Activated B cell treated with CpG ODN at 0.5 μM for 24 hours (primary cell): ENCODE results near the gene CNGB1. TPM values are rescaled to one million over a fixed set of nuclear protein-coding genes. Genes with fewer than 3 reads are reported as not detected.
"Not testable (repeated sequence)": the region's sequence is repeated elsewhere in the genome, so short reads cannot be mapped to it uniquely, and the experiment has no call there.

Source experiments
- ATAC-seq: fragments of 200-7000 bp; cut with Tn5 transposase; one replicate; pipeline ENCODE4 v1.10.0; 2021; ENCODE audit warnings: low read depth, mild to moderate bottlenecking, moderate library complexity
- CTCF ChIA-PET: fragments of 350-600 bp; sonication (Branson Sonifier 250); formaldehyde crosslinking; loops from one replicate; lab custom pipeline; 2021; ENCODE audit warnings: antibody characterized with exemption; lab: Charles Lee
- POLR2A ChIA-PET: fragments of 350-600 bp; sonication (Branson Sonifier 250); formaldehyde crosslinking; loops from one replicate; lab custom pipeline; 2021; ENCODE audit warnings: antibody characterized with exemption; lab: Charles Lee
- DNase-seq: peaks from one replicate; pipeline ENCODE4 v3.0.0; 2022
- H3K27ac Mint-ChIP-seq: one replicate; pipeline ENCODE4 v1.8.0; 2020; ENCODE audit warnings: mixed read lengths
- H3K27me3 Mint-ChIP-seq: one replicate; pipeline ENCODE4 v1.8.0; 2021; ENCODE audit warnings: mixed read lengths
- H3K36me3 Mint-ChIP-seq: one replicate; pipeline ENCODE4 v1.8.0; 2021; ENCODE audit warnings: low read depth, mixed read lengths
- H3K4me1 Mint-ChIP-seq: one replicate; pipeline ENCODE4 v1.8.0; 2021; ENCODE audit warnings: mixed read lengths
- H3K4me3 Mint-ChIP-seq: one replicate; pipeline ENCODE4 v1.8.0; 2020; ENCODE audit warnings: mild to moderate bottlenecking, mixed read lengths
- H3K9me3 Mint-ChIP-seq: one replicate; pipeline ENCODE4 v1.8.0; 2020; ENCODE audit warnings: mixed read lengths
- CTCF ChIP-seq: fragments of 200-600 bp; IDR thresholded peaks from one replicate; pipeline ENCODE4 v1.8.0; 2022; ENCODE audit warnings: antibody characterized with exemption, mild to moderate bottlenecking
- intact Hi-C: fragments of 100-400 bp; cut with micrococcal nuclease; formaldehyde crosslinking; loops from one replicate; pipeline ENCODE4 v1.15.1; 2024
- total RNA-seq: library from RNA; stranded (reverse); gene quantifications from 2 replicates; pipeline ENCODE4 v1.2.3, GENCODE V29; 2022

Gene CNGB1
- total RNA-seq, 1 donor from 2014 or later, result not detected

- CTCF ChIA-PET, result no interaction called here
- intact Hi-C loops, result no loop called here
- TF ChIP-seq CTCF, result no peak
- Mint-ChIP-seq H3K4me1 (no peaks in the 10 kb centered on the region), H3K27me3 (peaks cover 3% of the 10 kb centered on the region), H3K36me3 (no peaks in the 10 kb centered on the region), H3K27ac (no peak overlapping the region), H3K9me3 (peaks cover 5% of the 10 kb centered on the region), H3K4me3 (no peak overlapping the region)
- no peak for ATAC-seq
- DNase-seq, result no peak
- POLR2A ChIA-PET, result interaction anchor here (0.6 kb wide), 1 partner anchor 373 kb away, joined by 6 read pairs; no protein-coding TSS in a partner anchor
Observed at GRCh38 chr16:57946181-57946801, 24.6 kb downstream of the CNGB1 start.

- CTCF ChIA-PET, result no interaction called here
- Mint-ChIP-seq H3K27me3 (peaks cover 1% of the 10 kb centered on the region), H3K4me3 (no peak overlapping the region), H3K4me1 (no peaks in the 10 kb centered on the region), H3K27ac (no peak overlapping the region), H3K36me3 (no peaks in the 10 kb centered on the region), H3K9me3 (peaks cover 5% of the 10 kb centered on the region)
- intact Hi-C loops, result no loop called here
- no peak for DNase-seq
- POLR2A ChIA-PET, result no interaction called here
- ATAC-seq, result no peak
- no peak for TF ChIP-seq CTCF
Observed at GRCh38 chr16:57945740-57946138, 25.2 kb downstream of the CNGB1 start.

- TF ChIP-seq CTCF, result no peak
- no peak overlapping the region for H3K4me3 Mint-ChIP-seq
- H3K9me3 Mint-ChIP-seq, result peaks cover 5% of the 10 kb centered on the region
- no peaks in the 10 kb centered on the region for H3K27me3 Mint-ChIP-seq
- no peak for DNase-seq
- POLR2A ChIA-PET, result no interaction called here
- no peak overlapping the region for H3K27ac Mint-ChIP-seq
- ATAC-seq, result no peak
- intact Hi-C loops, result no loop called here
- no peaks in the 10 kb centered on the region for H3K36me3 Mint-ChIP-seq
- no peaks in the 10 kb centered on the region for H3K4me1 Mint-ChIP-seq
- CTCF ChIA-PET, result no interaction called here
Observed at GRCh38 chr16:57944970-57945739, 25.8 kb downstream of the CNGB1 start.

GRCh38 chr16:57943381-57943780, 27.5 kb downstream of the CNGB1 start:
- H3K27me3 Mint-ChIP-seq, H3K27ac Mint-ChIP-seq, H3K4me1 Mint-ChIP-seq, CTCF ChIA-PET, POLR2A ChIA-PET, H3K9me3 Mint-ChIP-seq, H3K36me3 Mint-ChIP-seq, intact Hi-C loops, DNase-seq, ATAC-seq, H3K4me3 Mint-ChIP-seq: not testable (repeated sequence)

GRCh38 chr16:57941901-57942300, 29.0 kb downstream of the CNGB1 start:
- CTCF ChIA-PET, H3K9me3 Mint-ChIP-seq: not testable (repeated sequence)

GRCh38 chr16:57941016-57941664, 29.8 kb downstream of the CNGB1 start:
- ChIA-PET CTCF (no interaction called here), POLR2A (no interaction called here)
- Mint-ChIP-seq H3K4me3 (no peak overlapping the region), H3K27ac (no peak overlapping the region), H3K9me3 (no peaks in the 10 kb centered on the region), H3K4me1 (no peaks in the 10 kb centered on the region), H3K27me3 (peaks cover 11% of the 10 kb centered on the region), H3K36me3 (no peaks in the 10 kb centered on the region)
- intact Hi-C loops, result no loop called here
- DNase-seq (no peak), ATAC-seq (no peak)
- TF ChIP-seq CTCF, result no peak

More at GRCh38 chr16:57941901-57942300, 29.0 kb downstream of the CNGB1 start:
- ATAC-seq, H3K27me3 Mint-ChIP-seq, H3K4me3 Mint-ChIP-seq, H3K27ac Mint-ChIP-seq, intact Hi-C loops, DNase-seq, POLR2A ChIA-PET, H3K4me1 Mint-ChIP-seq, H3K36me3 Mint-ChIP-seq: not testable (repeated sequence)
